GM13977 (cell line): ENCODE measurements around the gene TTLL10.
A peak's percentile ranks its signal among the peaks of the same experiment; 100 is the strongest.

Experiments used
- DNase-seq: peaks from one replicate; pipeline ENCODE4 v3.0.0; 2012; ENCODE audit warnings: low spot score
- in situ Hi-C: fragments of 300-500 bp; cut with MboI; formaldehyde crosslinking; loops from one replicate; pipeline ENCODE4 v1.12.0; 2022; ENCODE audit warnings: low sequenced_read_pairs, low pct_unique_long_range_greater_than_20kb, mixed read lengths, inconsistent platforms; ENCODE audit not compliant: unreplicated experiment
- TF ChIP-seq, protein P1 (sequence below): IDR thresholded peaks from 2 replicates; pipeline ENCODE4 v1.5.1; 2012; ENCODE audit warnings: mild to moderate bottlenecking, control low read depth; ENCODE audit not compliant: insufficient read depth; ENCODE audit errors: extremely low read depth, missing control alignments

TTLL10 gene

DNA sequence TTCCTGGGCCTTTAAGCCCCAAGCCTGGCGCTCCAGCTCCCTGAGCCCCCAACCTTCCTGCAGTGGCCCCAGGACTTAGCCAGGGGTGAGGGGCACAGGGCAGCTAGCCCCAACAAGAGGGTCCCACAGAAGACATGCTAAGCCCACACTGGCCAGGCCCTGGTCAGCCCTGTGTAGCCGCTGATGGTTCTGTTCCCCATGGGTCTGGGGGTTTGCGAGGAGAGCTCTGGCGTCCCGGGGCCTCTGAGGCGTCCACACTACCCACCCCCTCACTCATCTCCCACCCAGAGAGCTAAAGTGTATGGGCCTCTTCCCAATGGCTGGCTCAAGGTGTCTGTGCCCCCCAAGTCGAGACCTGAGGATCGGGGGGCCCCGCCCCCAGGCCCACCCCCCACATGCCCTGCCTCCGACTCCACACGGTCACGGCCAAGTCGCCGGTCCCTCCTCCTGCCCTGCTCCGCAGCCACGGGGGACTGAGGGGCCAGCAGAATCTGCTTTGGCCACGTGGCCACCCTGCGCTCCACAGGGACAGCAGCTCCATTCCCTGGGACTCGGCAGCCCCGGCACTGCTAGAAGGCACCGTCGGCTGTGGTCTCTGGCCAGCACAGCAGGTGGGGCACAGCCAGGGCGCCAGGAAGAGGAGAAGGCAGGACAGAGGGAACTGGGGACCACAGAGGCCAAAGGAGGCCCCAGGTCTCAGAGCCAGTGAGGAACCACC is 24.9 kb downstream of the TTLL10 start:
- DNase-seq, result no peak
- in situ Hi-C loops, result no loop called here
- TF ChIP-seq, protein P1, sequence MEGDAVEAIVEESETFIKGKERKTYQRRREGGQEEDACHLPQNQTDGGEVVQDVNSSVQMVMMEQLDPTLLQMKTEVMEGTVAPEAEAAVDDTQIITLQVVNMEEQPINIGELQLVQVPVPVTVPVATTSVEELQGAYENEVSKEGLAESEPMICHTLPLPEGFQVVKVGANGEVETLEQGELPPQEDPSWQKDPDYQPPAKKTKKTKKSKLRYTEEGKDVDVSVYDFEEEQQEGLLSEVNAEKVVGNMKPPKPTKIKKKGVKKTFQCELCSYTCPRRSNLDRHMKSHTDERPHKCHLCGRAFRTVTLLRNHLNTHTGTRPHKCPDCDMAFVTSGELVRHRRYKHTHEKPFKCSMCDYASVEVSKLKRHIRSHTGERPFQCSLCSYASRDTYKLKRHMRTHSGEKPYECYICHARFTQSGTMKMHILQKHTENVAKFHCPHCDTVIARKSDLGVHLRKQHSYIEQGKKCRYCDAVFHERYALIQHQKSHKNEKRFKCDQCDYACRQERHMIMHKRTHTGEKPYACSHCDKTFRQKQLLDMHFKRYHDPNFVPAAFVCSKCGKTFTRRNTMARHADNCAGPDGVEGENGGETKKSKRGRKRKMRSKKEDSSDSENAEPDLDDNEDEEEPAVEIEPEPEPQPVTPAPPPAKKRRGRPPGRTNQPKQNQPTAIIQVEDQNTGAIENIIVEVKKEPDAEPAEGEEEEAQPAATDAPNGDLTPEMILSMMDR, result no peak

DNA sequence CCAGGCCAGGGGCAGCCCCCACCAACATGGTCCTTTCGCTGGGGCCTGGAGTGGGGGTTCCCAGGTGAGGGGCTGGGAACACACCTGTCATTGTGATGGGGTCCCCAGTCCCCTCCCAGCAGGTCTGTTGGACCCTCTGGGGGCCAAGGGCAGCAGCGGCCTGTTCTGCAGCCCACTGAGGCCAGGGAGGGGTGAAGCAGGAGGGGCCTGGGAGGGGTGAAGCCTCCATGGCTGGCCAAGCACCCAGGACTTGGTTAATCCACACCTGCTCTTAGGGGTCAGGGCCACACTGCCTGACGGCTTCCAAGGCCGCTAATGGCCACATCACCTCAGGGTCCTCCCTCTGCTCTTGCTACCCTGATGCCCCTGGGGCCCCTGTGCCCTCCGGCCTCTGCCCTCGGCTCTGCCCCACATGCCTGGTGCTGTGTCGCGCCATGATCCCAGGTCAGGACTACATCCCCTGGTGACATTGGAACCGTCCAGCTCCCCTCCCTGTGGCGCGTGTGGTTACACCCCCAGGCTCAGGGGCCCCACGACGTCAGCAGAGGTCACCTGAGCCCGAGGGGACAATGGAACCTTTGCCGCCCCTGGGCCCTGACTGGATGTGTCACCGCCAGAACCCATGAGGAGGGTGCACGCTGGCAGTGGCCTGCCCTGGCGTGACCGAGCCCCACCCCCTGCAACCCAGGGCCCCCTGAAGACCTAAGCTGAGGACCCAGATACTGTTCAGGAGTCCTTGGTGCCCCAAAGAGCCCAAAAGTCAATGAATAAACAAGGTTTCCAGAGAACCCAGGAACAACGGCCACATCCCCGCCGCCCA is 25.7 kb downstream of the TTLL10 start:
- in situ Hi-C loops, result no loop called here
- DNase-seq, result no peak
- TF ChIP-seq, protein P1, result no peak

DNA sequence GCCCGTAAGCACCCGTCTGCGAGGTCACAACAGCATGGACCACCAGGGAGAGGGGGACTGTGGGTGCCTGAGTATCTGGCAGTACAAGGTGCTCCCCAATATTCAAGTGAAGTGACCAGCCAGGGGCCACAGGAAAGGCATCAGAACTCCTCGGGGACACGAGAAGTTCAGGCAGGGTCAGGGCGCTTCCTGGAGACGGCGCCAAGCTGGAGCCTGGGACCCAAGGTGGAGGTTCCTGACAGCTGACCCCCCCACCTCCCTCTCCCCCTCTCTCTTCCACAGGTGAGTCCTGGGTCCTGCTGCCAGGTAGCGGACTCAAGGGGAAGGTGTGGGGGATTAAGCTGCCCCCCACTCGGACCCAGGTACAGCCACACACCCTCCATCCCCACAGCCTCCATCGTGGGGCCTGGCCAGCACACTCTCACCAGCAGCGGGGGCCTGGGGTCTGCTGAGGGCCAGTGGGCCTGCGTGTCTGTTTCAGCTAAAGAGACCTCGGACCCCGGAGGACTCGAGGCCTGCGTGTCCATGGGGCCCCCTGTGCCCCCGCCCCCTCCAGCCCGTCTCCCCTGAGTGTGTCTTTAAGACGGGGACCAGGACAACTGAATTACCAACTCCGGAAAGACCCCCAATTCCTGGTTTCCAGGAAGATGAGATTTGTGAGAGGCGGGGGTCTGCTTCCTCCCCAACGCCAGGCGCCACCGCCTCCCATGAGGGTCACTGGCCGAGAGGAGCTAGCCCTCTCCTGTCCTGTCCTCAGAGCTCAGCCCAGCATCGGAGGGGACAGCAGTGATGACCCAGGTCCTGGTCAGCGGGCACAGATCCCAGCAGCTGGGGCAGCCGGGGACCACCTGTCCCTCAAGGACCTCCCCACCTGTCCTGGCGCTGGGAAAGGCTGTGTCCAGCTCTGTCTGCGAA is 26.5 kb downstream of the TTLL10 start:
- DNase-seq, result no peak
- in situ Hi-C loops, result no loop called here
- TF ChIP-seq, protein P1, result no peak

DNA sequence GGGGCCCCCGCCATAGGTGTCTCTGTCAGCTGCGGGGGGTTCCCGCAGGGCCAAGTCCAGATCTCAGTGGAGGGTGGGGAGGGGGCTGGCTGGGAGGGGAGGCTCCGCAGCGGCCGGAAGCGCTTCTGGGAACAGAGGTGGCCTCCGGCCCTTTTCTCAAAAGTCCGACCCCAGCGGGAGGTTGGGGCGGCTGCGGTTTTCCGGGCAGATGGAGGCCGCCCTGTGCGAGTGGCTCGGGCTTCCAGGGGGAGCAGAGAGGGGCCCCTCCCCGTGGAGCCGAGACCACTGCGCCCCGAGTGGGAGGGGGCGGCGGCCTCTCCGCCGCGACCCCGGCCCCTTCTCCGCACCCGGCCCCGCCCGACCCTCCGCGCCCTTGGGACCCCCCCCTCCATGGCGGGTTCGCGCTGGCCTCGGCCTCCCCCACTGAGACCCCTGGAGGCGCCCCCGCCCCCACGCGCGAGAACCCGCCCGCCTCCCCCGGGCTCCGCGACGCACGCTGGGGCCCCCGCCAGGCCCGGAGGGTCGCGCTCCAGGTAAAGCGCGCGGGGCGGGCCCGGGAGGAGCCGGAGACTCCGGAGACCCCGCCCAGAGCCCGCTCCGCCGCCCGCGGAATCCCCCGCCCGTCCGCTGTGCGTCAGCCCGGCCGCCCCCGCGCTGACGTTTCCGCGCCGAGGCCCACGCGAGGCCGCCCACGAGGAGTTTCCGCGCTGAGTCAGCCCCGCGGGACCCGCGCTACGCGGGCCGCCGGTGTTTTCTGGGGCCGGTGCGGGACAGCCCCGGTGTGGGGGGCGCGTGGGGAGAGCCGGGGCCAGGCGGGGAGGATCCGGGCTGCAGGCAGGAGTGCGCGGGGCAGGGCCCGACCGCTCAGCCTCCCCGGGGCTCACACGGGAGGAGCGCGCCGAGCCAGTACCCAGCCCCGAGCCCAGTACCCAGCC is 27.5 kb downstream of the TTLL10 start:
- TF ChIP-seq, protein P1, result no peak

DNA sequence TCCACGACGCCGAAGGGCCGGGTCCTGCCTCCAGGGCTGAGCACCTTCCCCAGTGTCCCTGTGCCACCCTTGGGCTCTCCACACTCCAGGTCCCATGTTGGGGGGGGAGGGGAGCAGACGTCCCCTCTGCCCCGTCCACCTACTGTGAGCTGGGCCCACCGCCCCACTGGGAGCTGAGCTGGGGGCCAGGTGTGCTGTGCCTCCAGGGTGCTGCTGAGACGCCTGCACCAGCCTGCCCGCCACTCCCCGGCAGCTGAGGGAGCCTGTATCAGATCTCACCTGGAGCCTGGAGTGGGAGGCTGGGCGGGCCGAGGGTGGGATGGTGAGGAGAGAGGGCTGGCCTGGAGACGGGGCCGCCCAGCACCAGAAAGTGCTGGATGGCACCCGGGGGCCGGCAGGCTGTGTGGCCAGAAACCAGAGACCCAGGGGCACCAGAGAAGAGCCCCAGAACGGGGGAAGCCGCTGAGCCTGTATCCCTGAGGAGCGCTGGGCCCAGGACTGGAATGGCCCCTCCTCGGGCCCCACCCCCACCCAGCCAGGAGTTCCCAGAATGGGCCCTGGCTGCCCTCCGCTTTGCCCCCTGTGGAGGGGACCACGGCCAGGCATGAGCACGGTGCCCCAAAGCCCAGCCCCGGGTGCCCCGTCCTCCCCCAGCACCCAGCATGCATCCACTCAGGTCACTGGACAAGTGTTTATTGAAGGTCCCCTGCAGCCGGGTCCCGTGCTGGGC is 29.3 kb downstream of the TTLL10 start:
- in situ Hi-C loops, result no loop called here
- TF ChIP-seq, protein P1, result no peak
- no peak for DNase-seq

More for the DNA sequence above, 27.5 kb downstream of the TTLL10 start:
- peak; percentile 93 for DNase-seq
- in situ Hi-C loops, result no loop called here
